Measurements from ENCODE around the gene NKAP. TPM values are rescaled to one million over a fixed set of nuclear protein-coding genes. Genes with fewer than 3 reads are reported as not detected.

The NKAP gene
- total RNA-seq, 2 experiments from 2014 or later, result 10.8 to 11.7 TPM

DNA sequence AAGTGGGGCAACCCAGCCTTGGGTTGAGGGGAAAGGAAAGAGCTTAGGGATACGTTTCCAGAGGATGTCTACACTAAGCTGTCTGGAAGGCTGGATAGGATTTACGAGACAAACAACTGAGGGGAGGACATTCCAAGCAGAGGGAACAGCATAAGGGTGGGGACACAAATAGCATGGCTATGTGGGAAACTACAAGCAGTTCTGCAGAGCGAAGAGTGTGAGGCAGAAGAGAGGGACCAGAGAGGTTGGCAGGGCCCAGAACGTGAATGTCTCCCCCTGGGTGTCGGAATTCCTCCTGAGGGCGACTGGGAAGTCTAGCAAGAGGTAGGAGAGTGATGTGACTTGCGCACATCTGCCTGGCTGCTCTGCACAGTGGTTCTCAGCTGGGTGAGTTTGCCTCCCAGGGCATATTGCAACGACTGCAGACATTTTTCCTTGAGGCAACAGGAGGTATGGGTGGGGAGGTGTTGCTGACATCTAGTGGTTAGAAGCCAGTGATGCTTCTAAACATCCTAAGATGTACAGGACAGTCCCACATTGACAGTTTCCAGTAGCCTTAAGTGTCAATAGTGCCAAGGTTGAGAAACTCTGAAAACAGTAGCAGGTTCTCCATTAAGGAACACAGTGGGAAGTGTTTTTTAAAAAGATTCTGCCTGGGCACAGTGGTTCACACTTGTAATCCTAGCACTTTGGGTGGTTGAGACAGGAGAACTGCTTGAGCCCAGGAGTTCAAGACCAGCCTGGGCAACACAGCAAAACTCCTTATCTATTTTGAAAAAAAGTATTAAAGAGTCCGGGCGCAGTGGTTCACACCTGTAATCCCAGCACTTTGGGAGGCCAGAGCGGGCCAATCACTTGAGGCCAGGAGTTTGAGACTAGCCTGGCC, 62.8 kb downstream of the NKAP start:
- peak overlapping the region; percentile 5 for H3K27ac Mint-ChIP-seq
- DNase-seq, result peak; percentile 34
- H3K4me3 Mint-ChIP-seq, result no peak overlapping the region
- H3K4me1 Mint-ChIP-seq (ENCODE audit: low read depth), result peaks cover 9% of the 10 kb centered on the region
- intact Hi-C loops (cut with micrococcal nuclease), result loop anchor here (2.0 to 10.0 kb wide), 2 partner anchors 90 to 364 kb away; partner anchors contain the start of gene RPL39
- CTCF ChIA-PET, result interaction anchor here (0.6 to 1.8 kb wide), 3 partner anchors 11 to 89 kb away, joined by 4 read pairs; partner anchors contain the start of genes RPL39 and UPF3B
- POLR2A ChIA-PET, result interaction anchor here (0.5 kb wide), 1 partner anchor 101 kb away, joined by 4 read pairs; no protein-coding TSS in a partner anchor
- H3K9me3 Mint-ChIP-seq, result no peaks in the 10 kb centered on the region
- H3K36me3 Mint-ChIP-seq, result peaks cover 5% of the 10 kb centered on the region
- H3K27me3 Mint-ChIP-seq, result no peaks in the 10 kb centered on the region

- H3K9me3 Mint-ChIP-seq, result no peaks in the 10 kb centered on the region
- H3K4me1 Mint-ChIP-seq (ENCODE audit: low read depth), result peaks cover 9% of the 10 kb centered on the region
- intact Hi-C loops (cut with micrococcal nuclease), result loop anchor here (2.0 to 10.0 kb wide), 2 partner anchors 89 to 365 kb away; partner anchors contain the start of gene RPL39
- POLR2A ChIA-PET, result no interaction called here
- DNase-seq, result peak; percentile 41
- no peaks in the 10 kb centered on the region for H3K27me3 Mint-ChIP-seq
- CTCF ChIA-PET, result interaction anchor here (0.7 to 1.8 kb wide), 2 partner anchors 27 to 89 kb away, joined by 4 read pairs; partner anchors contain the start of genes RPL39 and UPF3B
- H3K4me3 Mint-ChIP-seq, result no peak overlapping the region
- peak overlapping the region; percentile 5 for H3K27ac Mint-ChIP-seq
- peaks cover 5% of the 10 kb centered on the region for H3K36me3 Mint-ChIP-seq
Measured at GRCh38 chrX:119880076-119880475, 63.5 kb downstream of the NKAP start.

DNA sequence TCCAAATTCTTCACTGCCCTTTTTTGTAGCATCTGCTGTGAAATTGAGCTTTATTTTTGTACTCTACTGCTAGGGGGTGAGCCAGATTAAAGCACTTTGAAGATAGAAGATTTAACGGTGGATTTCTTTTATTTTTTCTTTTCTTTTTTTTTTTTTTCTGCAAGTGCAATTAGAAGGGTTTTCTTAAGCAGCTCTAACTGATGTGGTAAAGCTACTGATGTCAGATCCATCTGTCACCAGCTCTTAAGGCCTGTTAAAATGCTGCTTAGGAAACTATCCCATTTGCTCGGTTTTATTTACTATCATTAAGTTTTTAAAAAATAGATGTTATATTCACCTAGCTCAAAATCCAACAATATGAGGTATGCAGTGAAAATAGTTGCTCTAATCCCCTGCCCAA, 64.8 kb downstream of the NKAP start:
- peaks cover 11% of the 10 kb centered on the region for H3K4me1 Mint-ChIP-seq (ENCODE audit: low read depth)
- intact Hi-C loops (cut with micrococcal nuclease), result no loop called here
- ChIA-PET POLR2A (interaction anchor here (1.1 kb wide), 1 partner anchor 88 kb away, joined by 4 read pairs; the partner anchor contains the start of gene RPL39), CTCF (interaction anchor here (0.7 to 1.1 kb wide), 2 partner anchors 9 to 126 kb away, joined by 3 to 8 read pairs; no protein-coding TSS in a partner anchor)
- DNase-seq, result no peak
- H3K9me3 Mint-ChIP-seq, result no peaks in the 10 kb centered on the region
- H3K27ac Mint-ChIP-seq, result no peak overlapping the region
- no peak overlapping the region for H3K4me3 Mint-ChIP-seq
- H3K36me3 Mint-ChIP-seq, result peaks cover 5% of the 10 kb centered on the region
- H3K27me3 Mint-ChIP-seq, result no peaks in the 10 kb centered on the region

GRCh38 chrX:119871599-119872395, 71.8 kb downstream of the NKAP start, which contains the start of the genes NDUFA1 and RNF113A:
NDUFA1 (plus strand) TSS chrX:119871832; CDS start chrX:119871912, 80 bp downstream.
RNF113A (minus strand) TSS chrX:119871733; CDS start chrX:119871613, 120 bp downstream.
- H3K27ac Mint-ChIP-seq, result peak within 1 kb of the TSS; percentile 98
- H3K36me3 Mint-ChIP-seq, result peaks cover 13% of the 10 kb centered on the region
- peak within 1 kb of the TSS; percentile 98 for H3K4me3 Mint-ChIP-seq
- ChIA-PET POLR2A (interaction anchor here (1.4 to 2.9 kb wide), 5 partner anchors 19 to 298 kb away, joined by 4 to 29 read pairs (median 9); partner anchors contain the start of genes RPL39, UBE2A and UPF3B), CTCF (interaction anchor here (1.9 kb wide), 1 partner anchor 80 kb away, joined by 8 read pairs; the partner anchor contains the start of gene RPL39)
- no peaks in the 10 kb centered on the region for H3K9me3 Mint-ChIP-seq
- intact Hi-C loops (cut with micrococcal nuclease), result loop anchor here (1.0 to 5.0 kb wide), 6 partner anchors 18 to 264 kb away; partner anchors contain the start of genes NKAP, NKRF, RPL39 and SOWAHD
- H3K4me1 Mint-ChIP-seq (ENCODE audit: low read depth), result peaks cover 10% of the 10 kb centered on the region
- H3K27me3 Mint-ChIP-seq, result no peaks in the 10 kb centered on the region
- peak; percentile 91 for DNase-seq

- Mint-ChIP-seq H3K27ac (peak overlapping the region; percentile 98), H3K4me1 (ENCODE audit: low read depth) (peaks cover 10% of the 10 kb centered on the region), H3K36me3 (peaks cover 13% of the 10 kb centered on the region), H3K9me3 (no peaks in the 10 kb centered on the region), H3K27me3 (no peaks in the 10 kb centered on the region), H3K4me3 (peak overlapping the region; percentile 98)
- POLR2A ChIA-PET, result interaction anchor here (1.4 to 2.9 kb wide), 6 partner anchors 19 to 297 kb away, joined by 4 to 29 read pairs (median 7); partner anchors contain the start of genes RPL39, UBE2A and UPF3B
- DNase-seq, result no peak
- intact Hi-C loops (cut with micrococcal nuclease), result loop anchor here (1.0 to 5.0 kb wide), 6 partner anchors 18 to 264 kb away; partner anchors contain the start of genes NKAP, NKRF, RPL39 and SOWAHD
- CTCF ChIA-PET, result interaction anchor here (1.2 to 1.9 kb wide), 2 partner anchors 19 to 80 kb away, joined by 3 to 8 read pairs; partner anchors contain the start of genes RPL39 and UPF3B
Measured at GRCh38 chrX:119871245-119871598, 72.3 kb downstream of the NKAP start.

Other genes with a start within 250 kb of the NKAP start
- under 1 TPM; 0.34 to 0.55 TPM for gene SOWAHD, start 185.2 kb downstream of the NKAP start, total RNA-seq
- 1,000 to 10,000 TPM; 2,669 to 2,681 TPM for gene RPL39, start 152.1 kb downstream of the NKAP start, total RNA-seq
- gene UPF3B, start 90.8 kb downstream of the NKAP start, total RNA-seq, result 10 to 100 TPM; 14.8 to 15.3 TPM
- gene RNF113A, start 72.0 kb downstream of the NKAP start, total RNA-seq, result 10 to 100 TPM; 23.1 to 26.2 TPM
- gene NDUFA1, start 71.9 kb downstream of the NKAP start, total RNA-seq, result 100 to 1,000 TPM; 103 to 104 TPM
- not detected for gene AKAP14, start 47.9 kb downstream of the NKAP start, total RNA-seq
- gene RHOXF2B, start 133.9 kb upstream of the NKAP start, total RNA-seq, result not detected
- gene RHOXF1, start 172.2 kb upstream of the NKAP start, total RNA-seq, result not detected
- gene RHOXF2, start 214.9 kb upstream of the NKAP start, total RNA-seq, result not detected

Measured in activated CD4-positive, alpha-beta memory T cell treated with anti-CD3 and anti-CD28 coated beads for 36 hours (primary cell).